GM12891 (cell line): ENCODE results near the gene SRSF3.

ENCODE experiments used
- POLR2A ChIP-seq: IDR thresholded peaks from 2 replicates; pipeline ENCODE4 v1.6.1; 2011; ENCODE audit warnings: low read depth, low read length, control low read depth
- POLR2AphosphoS5 ChIP-seq: IDR thresholded peaks from 2 replicates; pipeline ENCODE4 v1.6.1; 2011; ENCODE audit warnings: low read depth, low read length, control low read depth
- POU2F2 ChIP-seq: IDR thresholded peaks from 2 replicates; pipeline ENCODE4 v1.6.1; 2011; ENCODE audit warnings: low read depth, mild to moderate bottlenecking, control low read depth, low read length, moderate library complexity
- SPI1 ChIP-seq: IDR thresholded peaks from 2 replicates; pipeline ENCODE4 v1.6.1; 2011; ENCODE audit warnings: low read depth, low read length, control low read depth
- TAF1 ChIP-seq: IDR thresholded peaks from 2 replicates; pipeline ENCODE4 v1.6.1; 2011; ENCODE audit warnings: low read depth, low read length, control low read depth

DNA sequence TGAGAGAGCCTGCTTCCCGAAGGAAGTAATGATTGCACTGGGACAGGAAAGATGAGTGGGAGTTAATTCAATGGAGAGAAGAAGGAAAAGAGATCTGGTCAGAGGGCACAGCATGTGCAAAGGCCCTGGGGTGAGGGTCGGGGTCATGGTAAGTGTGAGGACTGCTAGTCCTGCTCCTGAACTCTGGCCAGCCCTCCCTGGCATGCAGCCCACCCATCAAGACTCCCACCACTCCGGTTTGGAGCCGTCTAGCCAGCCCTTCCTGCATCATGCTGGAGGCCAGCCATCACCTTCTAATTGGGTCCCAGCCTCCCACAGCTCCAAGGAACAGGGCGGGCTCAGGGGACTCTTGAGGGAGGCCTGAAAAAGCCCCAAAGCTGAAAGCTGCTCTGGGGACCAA lies 42.1 kb downstream of the SRSF3 start:
- no peak for TF ChIP-seq POLR2A
- TF ChIP-seq POU2F2: no peak
- TF ChIP-seq SPI1: no peak
- TF ChIP-seq POLR2AphosphoS5: no peak
- no peak for TF ChIP-seq TAF1
